ENCODE measurements around the gene POTEF. TPM values are rescaled to one million over a fixed set of nuclear protein-coding genes. Genes with fewer than 3 reads are reported as not detected.
A peak's percentile ranks its signal among the peaks of the same experiment; 100 is the strongest.
"Not testable (repeated sequence)": the region's sequence is repeated elsewhere in the genome, so short reads cannot be mapped to it uniquely, and the experiment has no call there.

Gene POTEF
- total and polyA plus RNA-seq, 3 donors from 2014 or later = 10.3 to 88.4 (median 56.9) TPM

GRCh38 chr2:130048422-130048821, 80.6 kb downstream of the POTEF start:
- H3K9me3 ChIP-seq; H3K4me3 ChIP-seq; H3K36me3 ChIP-seq (ENCODE audit: low read depth, missing control alignments); H3K4me1 ChIP-seq; intact Hi-C loops (cut with DNase I; ENCODE audit: low total_unique reads); H3K27ac ChIP-seq; DNase-seq; H3K27me3 ChIP-seq: not testable (repeated sequence)
- WGBS, 2 donors = no CpG with 5 or more reads among the region's 4 CpGs

DNA sequence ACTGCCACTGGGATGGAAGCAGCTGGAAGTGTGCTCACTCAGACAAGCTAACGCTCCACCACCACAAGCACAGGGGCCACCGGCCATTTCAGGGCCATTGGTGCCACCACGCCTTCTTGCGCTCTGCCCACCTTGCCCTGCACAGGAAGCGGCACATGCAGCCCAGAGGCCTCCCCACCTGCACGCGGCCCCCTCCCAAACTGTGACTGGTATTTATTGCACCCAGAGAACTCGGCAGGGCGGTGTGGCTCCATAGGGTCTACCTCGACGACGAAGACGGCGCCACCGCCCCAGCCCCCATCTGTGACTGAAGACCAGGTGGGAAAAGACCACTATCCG, 90.8 kb downstream of the POTEF start:
- 73% methylated on average over 14 of the region's 16 CpGs; no CpG with 5 or more reads in 1 of the 2 donors for WGBS, 2 donors
- H3K36me3 ChIP-seq (ENCODE audit: low read depth, missing control alignments); H3K27me3 ChIP-seq; H3K4me3 ChIP-seq; H3K4me1 ChIP-seq; intact Hi-C loops (cut with DNase I; ENCODE audit: low total_unique reads); H3K27ac ChIP-seq; H3K9me3 ChIP-seq; DNase-seq: not testable (repeated sequence)

- H3K27ac ChIP-seq; H3K36me3 ChIP-seq (ENCODE audit: low read depth, missing control alignments); intact Hi-C loops (cut with DNase I; ENCODE audit: low total_unique reads); H3K4me1 ChIP-seq; H3K4me3 ChIP-seq; H3K9me3 ChIP-seq; H3K27me3 ChIP-seq: not testable (repeated sequence)
- WGBS, 2 donors = 82 to 90% methylated on average over 1 of the region's 1 CpG
- peak; percentile 27 for DNase-seq
These were observed 103.1 kb downstream of the POTEF start for GRCh38 chr2:130025931-130026330.

Small RNA genes within 50 kb of the gene (small RNA-seq; reads per million reads assigned to genes)
- gene AC018865.2 = 0 reads per million in 2 donors
- gene RNU6-1049P = 0 reads per million in 2 donors

Other genes with a start within 250 kb of the POTEF start
- 1 to 10 TPM; 1.9 to 2.6 TPM for gene RAB6C, start 149.6 kb downstream of the POTEF start, total RNA-seq
- 1.6 TPM for gene RAB6C, start 149.6 kb downstream of the POTEF start, polyA plus RNA-seq (ENCODE audit: insufficient read depth, low read depth, low replicate concordance)
- 100 to 1,000 TPM in 1 of 2 donors, 10 to 100 TPM in 1; 72.6 to 117 TPM for gene CCDC74B, start 15.9 kb upstream of the POTEF start, total RNA-seq
- 140 TPM for gene CCDC74B, start 15.9 kb upstream of the POTEF start, polyA plus RNA-seq (ENCODE audit: insufficient read depth, low read depth, low replicate concordance)
- gene SMPD4, start 52.4 kb upstream of the POTEF start, total RNA-seq = 100 to 1,000 TPM; 101 to 121 TPM
- gene SMPD4, start 52.4 kb upstream of the POTEF start, polyA plus RNA-seq (ENCODE audit: insufficient read depth, low read depth, low replicate concordance) = 89.0 TPM
- gene MZT2B, start 53.0 kb upstream of the POTEF start, total RNA-seq = 100 to 1,000 TPM; 132 to 137 TPM
- 264 TPM for gene MZT2B, start 53.0 kb upstream of the POTEF start, polyA plus RNA-seq (ENCODE audit: insufficient read depth, low read depth, low replicate concordance)
- gene TUBA3E, start 69.2 kb upstream of the POTEF start, total RNA-seq = 100 to 1,000 TPM; 129 to 141 TPM
- 386 TPM for gene TUBA3E, start 69.2 kb upstream of the POTEF start, polyA plus RNA-seq (ENCODE audit: insufficient read depth, low read depth, low replicate concordance)
- gene IMP4, start 213.7 kb upstream of the POTEF start, total RNA-seq = 100 to 1,000 TPM; 103 to 109 TPM
- gene IMP4, start 213.7 kb upstream of the POTEF start, polyA plus RNA-seq (ENCODE audit: insufficient read depth, low read depth, low replicate concordance) = 57.1 TPM
- 10 to 100 TPM; 23.4 to 33.0 TPM for gene PTPN18, start 226.8 kb upstream of the POTEF start, total RNA-seq
- gene PTPN18, start 226.8 kb upstream of the POTEF start, polyA plus RNA-seq (ENCODE audit: insufficient read depth, low read depth, low replicate concordance) = 23.3 TPM